Inferior parietal cortex (tissue), 1 donor: ENCODE measurements around the gene FBXO31.

Experiments
- DNase-seq: peaks from one replicate; pipeline ENCODE4 v3.0.0-alpha.2; 2016; ENCODE audit errors: extremely low spot score

FBXO31 gene

DNA sequence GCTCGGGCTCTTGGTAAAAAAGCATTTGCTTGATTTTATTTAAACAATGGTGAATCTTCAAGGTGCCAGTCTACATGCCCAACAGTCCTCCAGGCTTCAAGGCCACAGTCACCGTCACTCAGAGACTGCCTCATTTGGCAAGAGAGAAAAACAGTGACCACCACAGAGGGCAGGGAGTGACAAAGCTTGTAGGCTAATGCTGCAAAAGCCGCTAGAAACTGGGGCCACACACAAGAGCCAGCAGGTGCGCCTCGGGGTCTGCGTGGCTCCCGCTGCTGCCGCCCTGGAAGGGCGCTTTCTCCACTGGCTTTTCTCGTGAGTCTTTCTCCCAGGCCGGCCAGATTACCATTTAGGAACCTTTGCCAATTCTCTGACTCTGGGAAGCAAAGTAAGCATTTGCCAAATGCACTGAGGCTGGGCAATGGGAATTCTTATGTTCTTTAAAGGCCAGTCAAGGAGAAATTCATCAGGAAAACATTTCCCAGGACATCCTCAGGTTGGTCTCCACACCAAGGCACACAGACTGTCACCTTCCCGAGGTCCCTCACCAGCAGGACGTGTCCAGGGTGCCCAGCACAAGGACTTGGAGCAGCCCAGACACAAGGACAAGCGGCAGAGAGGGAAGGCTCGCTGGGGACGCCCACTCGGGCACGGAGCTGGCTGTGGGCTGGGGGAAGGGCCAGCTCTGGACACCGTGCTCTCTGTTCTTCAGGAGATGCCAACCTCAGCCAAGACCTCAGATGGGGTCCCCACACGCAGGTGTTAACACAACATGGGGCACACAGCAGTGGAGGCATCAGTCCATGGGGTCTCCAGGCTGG, 53.9 kb downstream of the FBXO31 start:
- no peak for DNase-seq

DNA sequence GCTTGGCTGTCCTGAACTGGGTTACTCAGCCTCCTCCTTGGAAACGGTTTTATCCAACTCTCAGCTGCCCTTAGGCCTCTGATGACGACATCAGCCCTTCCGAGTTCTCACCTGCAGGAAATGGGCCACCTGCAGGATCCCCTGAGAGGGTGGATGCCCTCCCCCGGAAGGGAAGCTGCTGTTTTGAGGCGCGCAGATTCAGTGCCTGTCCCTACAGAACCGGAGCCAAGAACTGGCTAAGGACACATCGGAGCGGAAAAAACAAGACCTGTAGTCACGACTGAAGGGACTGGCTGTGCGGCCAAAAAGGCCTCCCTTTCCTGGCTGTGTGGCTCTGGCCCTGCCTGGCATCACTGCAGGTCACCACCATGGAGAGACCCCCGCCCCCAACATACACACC, 54.7 kb downstream of the FBXO31 start:
- DNase-seq, result no peak

DNA sequence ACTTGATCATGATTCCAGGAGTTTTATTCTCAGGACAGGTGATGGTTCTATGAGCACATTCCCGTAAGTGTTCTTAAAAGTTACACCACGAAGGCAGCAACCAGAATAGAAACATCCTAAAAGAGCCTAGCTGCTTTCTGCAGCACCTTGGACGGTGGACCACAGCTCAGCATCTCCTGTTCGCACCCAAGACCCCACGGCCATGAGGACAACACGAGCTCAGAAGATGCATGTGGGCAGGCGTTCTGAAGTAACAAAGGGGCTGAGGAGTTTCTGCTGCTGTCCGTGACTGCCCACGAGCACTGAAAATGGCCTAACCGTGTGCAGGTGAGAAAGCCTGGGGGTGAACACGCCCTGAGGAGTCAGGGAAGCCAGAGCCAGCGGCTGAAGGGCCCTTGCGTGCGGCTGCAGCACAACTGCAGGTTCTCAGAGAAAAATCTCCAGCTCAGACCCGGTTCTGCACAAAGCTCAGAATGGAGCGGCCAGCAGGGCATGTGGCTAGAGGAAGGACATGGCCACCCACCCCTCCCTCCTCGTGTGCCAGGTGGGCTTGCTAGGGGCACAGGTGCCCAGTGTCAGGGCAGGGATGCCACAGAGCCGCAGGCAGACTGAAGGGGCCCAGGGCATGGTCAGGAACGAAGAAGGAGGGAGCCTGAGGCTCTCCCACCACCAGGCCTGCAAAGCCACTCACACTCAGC, 55.6 kb downstream of the FBXO31 start:
- no peak for DNase-seq

DNA sequence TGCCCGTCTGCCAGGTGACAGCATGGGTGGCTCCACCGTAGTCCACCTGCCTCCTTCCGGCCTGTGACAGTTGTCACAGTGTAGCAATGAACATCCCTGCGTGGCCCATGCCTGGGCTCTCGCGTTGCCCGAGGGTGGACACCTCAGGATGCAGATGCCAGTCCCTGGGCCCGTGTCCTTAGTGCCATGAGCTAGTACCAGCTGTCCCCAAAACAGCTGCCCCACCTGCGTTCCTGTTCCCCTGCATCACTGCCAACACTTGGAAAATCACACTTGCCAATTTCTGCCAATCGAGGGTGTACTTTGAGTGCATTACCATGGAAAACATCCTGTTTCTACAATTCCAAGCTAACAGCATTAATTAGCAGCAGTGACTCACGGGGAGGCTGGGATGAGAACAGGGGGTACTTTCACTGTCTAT, 57.4 kb downstream of the FBXO31 start:
- DNase-seq, result peak; percentile 66

DNA sequence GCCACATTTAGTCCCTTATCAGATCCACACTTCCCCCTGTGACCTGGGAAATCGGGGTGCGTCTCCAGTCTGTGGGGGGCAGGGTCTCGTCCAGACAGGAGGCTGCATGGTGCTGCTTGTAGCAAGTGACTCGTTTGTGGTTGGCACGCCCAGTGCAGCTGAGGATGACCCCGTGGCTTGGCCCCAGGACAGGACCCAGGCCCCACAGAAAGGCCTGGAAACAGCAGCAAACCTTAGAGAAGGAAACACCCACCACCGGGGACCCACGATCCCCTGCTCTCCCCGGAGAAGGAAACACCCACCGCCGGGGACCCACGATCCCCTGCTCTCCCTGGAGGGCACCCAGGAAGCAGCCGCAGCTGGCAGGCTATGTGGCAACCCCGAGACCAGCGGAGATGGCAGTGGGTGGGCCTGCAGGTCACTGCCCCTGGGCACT, 58.1 kb downstream of the FBXO31 start:
- no peak for DNase-seq

DNA sequence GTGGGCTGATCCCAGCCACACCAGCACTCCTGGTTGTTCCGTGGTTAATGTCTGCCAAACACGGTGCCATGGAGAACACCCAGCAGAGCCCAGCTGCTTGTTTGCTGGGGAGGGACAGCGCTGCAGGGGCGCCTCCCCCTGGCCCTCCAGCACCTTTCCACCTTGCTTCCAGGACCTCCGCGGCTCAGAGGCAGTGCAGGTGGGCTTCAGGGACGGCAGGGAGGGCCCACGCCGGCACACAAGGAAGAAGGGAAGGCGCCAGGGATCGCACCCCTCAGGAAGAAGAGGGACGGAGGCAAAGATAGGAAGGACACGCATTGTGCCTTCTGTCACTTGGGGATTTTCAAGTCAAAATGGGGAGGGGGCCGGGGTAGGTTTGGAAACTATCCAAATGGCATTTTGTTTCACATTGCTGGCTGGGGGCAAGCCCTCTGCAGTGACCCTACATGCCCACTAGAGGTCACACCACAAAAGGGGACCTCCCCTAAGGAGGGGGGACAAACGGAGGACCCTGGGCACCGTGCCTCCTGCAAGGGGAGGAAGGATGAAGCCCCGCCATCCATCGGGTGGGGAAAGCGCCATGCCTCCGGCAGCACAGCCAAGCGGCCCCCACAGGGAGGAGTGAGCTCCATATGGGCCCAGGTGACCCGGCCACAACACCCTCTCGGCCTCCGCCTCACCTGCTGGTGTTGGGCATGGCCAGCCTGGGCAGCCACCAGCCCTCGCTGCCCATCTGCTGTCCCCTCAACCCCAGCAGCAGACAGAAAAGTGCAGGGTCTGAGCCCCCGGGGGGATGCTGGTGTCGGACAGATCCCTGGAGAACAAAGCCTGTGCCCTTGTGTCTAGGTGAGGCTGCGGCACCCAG, 58.9 kb downstream of the FBXO31 start:
- DNase-seq, result peak; percentile 47

DNA sequence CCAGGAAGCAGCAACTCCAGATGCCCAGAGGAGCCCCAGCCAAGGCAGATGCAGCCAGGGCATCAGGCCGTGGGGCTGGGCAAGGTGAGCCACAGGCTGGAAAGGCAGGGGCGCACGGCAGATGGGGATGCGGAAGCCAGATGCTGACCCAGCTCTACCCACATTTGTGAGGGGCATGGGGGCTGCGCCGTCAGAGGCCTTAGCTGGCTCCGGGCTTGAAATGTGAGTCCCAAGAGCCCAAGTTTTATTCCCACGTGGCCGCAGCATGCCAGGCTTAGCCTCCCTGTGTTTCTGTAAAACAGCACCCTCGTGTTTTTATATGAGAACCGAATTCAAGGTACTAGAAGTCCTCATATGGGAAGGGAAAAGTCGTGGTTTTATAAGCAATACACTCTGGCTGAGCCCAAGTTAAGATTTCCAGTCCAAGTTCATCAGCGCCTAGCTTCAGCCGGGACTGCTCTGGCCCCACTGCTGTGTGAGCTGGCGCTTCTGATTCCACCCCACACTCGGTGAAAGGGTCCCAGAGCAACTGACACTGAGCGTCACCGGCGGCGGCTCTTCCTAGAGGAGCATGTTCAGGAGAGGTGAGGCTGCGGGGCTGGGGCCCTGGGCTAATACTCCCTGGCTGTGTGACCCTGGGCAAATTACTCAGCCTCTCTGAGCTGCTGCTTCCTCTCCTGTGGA, 59.7 kb downstream of the FBXO31 start:
- DNase-seq, result no peak

DNA sequence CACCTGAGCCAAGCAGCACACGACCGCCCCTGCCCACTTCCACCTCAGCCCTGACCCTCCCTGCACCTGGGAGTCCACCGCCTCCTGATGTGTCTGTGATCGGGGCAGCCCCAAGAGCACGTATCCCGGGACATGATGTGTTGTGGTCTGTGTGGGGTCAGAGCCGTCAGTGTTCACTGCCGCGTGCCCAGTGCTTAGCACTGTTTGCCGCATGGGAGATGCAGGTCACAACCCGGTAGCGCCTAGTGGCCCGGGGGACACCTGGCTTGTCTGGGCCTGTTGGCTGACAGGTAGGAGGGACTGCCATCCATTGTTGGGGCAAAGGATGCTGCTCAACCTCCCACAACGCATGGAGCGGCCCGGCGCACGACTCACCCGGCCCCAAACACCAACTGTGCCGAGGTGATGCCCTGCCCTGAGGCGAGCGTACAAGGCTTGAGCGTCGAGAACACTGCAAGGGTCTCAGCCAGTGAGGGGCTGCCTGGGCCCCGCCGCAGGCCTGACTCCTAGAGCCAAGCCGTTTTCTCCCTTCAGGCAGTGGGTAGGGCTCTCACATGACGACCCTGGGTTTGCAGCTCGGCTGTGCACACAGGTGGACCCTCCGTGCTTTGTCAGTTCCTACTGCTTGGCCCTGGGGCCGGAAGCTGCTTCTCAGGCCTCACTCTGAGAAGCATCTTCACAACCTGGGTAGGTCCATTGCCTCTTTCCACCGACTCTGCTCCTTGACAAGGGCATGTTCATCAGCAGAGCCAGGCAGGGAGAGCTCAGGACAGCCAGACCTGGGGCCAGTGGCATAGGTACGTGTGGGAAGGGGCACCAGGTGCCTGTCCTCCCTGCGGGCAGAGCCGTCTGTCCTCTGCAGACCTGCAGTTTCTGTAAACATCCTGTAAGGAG, 60.5 kb downstream of the FBXO31 start:
- no peak for DNase-seq

DNA sequence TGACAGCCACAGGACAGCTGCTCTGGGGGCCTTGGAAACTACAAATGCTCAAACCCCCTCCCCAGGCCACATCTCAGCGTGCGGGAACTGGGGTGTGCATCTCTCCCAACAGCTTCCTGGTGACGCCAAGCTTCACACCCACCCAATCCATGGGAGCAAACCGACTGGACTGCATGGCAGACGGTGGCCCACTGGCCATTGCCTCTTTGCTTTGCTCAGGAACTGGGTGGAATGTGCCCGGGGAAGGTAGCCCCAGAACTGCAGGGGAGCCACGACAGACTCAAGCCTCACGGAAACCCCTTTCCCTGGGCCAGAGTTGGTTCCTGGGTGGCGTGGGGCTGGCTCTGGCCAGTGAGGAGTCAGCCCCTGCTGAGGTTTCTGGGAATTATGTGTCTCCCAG, 61.2 kb downstream of the FBXO31 start:
- DNase-seq, result no peak

DNA sequence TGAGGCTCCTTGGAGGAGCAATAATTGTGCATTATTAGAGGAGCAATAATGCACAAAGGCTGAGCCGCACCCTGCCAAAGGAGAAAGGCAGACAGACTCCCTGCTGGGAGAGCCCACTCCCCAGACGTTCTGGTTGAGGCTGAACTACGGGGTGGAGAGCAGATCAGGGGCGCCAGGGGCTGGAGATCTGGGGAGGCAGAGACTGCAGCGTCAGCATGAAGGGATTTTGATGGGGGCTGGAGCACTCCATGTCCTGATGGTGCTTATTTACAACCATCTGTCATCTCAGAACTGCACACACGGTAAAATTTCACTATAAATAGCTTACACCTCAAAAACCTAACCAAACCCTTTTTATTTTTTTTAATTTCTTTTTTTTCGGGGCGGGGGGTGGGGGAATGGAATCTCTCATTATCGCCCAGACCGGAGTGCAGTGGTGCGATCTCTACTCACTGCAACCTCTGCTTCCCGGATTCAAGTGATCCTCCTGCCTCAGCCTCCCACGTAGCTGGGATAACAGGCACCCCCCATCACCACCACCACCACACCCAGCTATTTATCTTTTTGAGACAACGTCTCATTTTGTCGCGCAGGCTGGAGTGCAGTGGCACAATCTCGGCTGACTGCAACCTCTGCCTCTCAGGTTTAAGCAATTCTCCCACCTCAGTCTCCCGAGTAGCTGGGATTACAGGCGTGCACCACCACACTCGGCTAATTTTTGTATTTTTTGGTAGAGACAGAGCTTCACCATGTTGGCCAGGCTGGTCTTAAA, 62.1 kb downstream of the FBXO31 start:
- no peak for DNase-seq

DNA sequence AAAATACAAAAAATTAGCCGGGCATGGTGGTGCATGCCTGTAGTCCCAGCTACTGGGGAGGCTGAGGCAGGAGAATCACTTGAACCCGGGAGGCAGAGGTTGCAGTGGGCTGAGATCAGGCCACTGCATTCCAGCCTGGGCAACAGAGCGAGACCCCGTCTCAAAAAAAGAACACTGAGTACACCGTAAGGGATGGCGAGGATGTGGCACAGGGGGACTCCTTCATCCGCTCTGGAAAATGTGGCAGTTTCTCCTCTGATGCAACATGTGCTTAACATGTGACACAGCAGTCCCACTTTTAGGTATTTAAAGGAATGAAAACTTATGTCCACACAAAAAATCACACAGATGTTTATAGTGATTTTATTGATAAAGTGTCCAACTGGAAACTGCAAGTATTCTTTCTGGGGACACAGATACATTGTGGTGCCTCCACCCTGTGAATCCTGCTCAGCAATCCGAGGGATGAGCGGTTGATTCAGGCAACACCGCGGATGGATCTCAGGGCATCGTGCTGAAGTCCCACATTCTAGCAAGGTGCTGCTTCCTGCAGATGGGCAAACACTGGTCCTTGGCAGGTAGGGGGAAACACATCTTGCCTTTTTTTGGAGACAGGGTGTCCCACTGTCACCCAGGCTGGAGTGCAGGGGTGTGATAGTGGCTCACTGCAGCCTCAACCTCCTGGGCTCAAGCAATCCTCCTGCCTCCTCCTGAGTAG, 62.9 kb downstream of the FBXO31 start:
- no peak for DNase-seq

DNA sequence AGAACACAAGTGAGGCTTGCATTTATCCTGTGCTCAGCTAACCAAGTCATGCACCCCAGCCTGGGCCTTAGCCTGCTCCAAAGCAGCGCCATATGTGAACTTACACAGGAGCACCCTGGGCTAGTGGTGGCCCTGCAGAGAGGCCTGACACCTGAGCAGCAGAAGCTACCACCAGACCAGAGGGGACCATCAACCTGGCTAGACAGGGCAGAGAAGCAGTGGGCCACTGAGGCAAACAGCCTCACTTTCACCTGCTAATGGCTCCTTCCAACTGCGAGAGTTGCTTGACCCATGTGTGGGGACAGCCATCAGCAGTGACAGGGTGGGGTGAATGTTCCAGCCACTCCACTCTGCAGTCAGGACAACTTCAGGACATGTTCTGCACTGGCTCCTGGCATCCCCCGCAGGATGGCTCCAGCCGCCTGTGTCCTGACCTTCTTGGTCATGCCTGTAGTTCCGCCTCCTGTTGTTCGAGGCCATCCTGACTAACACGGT, 63.5 kb downstream of the FBXO31 start:
- DNase-seq, result no peak

DNA sequence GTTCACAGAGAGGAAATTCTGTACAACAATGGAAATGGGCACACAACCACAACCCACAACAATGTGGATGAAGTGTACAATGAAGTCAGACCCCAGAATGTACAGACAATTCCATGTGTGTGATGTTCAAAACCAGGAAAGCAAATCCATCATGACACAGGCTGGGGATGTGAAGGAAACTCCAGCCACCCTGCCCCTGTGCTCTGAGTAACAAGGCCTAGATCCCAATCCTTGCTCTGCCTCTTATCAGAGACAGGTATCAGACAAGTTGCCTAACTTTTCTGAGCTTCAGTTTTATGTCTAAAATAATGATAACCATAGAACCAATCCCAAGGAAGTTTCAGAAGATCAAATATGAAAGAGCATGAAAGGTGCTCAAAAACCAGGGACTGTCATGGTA, 64.6 kb downstream of the FBXO31 start:
- DNase-seq, result no peak

DNA sequence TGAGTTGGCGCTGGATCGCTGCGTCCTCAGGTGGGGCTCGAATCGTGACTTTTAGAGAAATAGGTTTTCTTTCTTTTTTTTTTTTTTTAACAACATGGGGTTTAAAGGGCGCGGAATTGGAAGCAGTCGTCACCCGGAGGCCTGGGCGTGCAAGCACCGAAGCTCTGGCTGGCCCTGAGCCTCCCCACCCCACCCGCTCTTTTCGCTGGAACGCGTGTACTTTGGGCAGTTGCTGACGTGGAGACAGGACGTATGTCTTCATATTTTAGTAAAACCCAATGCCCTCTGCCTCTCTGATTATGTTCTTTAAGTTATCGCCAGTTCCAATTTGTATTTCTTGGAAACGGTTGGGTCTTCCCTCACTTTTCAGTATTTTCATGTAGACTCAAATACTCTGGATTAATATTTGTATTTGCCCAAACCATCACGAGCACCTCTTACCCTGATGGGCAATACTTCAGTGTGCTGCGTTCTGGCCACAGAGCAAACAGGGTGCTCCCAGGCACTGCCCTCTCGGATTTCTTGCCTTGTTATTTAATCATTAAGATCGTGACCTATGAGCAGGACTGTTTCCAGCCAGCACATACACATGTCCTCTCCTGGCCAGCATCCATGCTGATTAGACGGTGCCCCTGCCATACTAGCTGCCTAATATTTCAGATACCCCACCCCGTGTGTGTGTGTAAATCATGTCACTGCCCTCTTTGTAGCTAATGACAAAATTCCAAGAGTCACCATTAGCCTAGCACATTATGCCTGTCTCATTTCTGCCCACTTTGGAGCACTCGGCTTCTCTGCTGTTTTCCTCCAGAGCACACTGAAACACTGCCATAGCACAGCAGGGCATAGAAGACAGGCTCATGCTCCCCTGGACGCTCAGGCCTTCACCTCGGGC, 65.6 kb downstream of the FBXO31 start:
- DNase-seq, result no peak

DNA sequence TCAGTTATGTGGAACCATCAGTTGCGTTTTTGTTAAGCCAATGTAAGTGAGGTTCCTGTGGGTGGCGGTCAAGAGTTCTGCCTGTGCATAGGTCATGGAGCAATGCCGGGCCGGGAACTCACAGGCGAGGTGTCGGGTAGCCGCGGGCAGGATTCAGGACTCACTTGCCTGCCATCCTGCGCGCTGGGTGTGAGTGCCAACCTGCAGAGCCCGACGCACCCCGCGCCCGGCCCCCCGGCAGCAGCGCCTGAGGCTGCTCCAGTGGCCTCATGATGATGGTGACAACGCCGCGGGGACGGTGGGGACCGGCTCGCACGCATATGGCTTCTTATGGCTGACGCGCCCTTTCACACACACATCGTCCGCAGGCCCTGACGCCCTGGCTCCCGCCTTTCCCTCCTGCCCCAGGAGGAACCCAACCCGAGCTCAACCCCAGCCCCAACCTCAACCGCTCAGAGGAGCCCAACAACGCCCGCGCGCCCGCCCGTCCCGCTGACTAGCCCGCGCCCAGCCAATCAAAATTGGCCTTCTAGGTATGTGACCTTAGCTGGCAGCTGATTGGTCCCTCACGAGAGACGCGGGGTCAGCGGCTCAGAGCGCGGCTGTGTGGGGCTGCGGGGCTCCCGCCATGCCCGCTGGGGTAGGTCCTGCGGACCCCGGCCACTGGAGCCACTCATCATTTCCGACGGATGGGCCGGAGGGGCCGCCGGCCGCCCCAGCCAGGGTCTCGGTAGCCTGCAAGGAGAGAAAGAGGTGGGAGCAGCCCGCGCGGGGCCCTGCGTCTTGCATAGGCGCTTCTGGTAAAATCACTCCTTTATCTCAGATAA, 66.4 kb downstream of the FBXO31 start, which contains the start of gene C16orf95:
Gene C16orf95 (minus strand): TSS at position 470 of the 827 bp plus-strand sequence. CDS start 150 bp downstream, at position 320.
- DNase-seq, result peak; percentile 99

DNA sequence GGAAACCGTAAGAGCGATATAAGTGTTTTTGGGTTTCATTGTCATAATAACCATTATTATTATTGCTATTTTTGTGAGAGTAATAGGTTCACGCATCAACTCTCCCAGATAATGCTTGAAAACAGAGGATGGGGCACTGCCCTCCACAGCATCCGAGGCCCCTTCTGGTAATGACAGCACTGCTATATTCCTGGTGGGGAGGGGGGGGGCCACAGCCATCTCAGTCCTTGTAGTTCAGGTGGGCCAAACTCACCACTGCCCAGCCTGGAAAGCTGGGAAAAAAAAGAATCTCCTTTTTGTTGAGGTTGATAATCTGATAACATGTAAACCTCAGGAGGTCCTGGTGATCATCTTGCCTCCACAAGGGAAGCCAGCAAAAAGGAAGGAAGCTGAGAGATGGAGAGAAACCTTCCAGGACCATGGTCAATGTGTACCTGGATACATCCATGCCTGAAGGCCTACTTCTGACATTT, 67.1 kb downstream of the FBXO31 start:
- DNase-seq, result no peak

DNA sequence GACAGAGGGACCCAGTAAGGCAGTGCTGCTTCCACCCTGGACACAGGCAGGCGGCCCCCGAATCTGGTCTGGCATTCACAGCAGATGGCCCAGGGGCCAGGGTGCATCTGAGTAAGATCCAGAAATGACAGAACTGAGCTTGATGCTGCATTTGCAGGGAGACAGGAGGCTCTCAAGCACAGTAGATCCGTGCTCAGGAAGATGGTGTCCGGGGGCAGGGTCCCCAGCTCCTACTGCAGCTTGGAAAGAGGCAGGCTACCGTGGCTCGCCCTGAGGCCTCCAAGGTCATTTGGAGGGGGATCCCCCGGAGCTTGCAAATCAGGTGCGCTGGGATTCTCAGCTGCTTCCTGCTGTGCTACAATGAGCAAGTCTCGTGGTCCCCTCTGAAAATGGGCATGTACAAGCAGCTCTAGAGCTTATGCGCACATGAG, 68.6 kb downstream of the FBXO31 start:
- no peak for DNase-seq
